Stimulated activated CD4-positive, alpha-beta T cell treated with anti-CD3 and anti-CD28 coated beads, Interleukin-12 subunit alpha, Interleukin-12 subunit beta, amount 100 ng/mL, for 24 hours (primary cell): ENCODE results near the gene LAPTM5.

Experiments used
- DNase-seq, 2 experiments: peaks; one replicate each; pipeline ENCODE4 v3.0.0-alpha.2; 2020; ENCODE audit warnings: low read depth in 2 of 2

The LAPTM5 gene

GRCh38 chr1:30742963-30743559 is 14.5 kb downstream of the LAPTM5 start:
- DNase-seq: no peak

GRCh38 chr1:30742300-30742962 is 15.1 kb downstream of the LAPTM5 start:
- no peak for DNase-seq

- no peak for DNase-seq
These were observed 16.2 kb downstream of the LAPTM5 start for GRCh38 chr1:30741239-30741894.

- no peak for DNase-seq
These were observed 17.0 kb downstream of the LAPTM5 start for GRCh38 chr1:30740251-30741238.

GRCh38 chr1:30739601-30740000 is 18.0 kb downstream of the LAPTM5 start:
- DNase-seq: no peak

GRCh38 chr1:30738715-30739559 is 18.6 kb downstream of the LAPTM5 start:
- no peak for DNase-seq

- no peak for DNase-seq
These were observed 19.4 kb downstream of the LAPTM5 start for GRCh38 chr1:30738040-30738714.

GRCh38 chr1:30737357-30738039 is 20.1 kb downstream of the LAPTM5 start:
- DNase-seq: no peak

- DNase-seq: no peak
These were observed 21.7 kb downstream of the LAPTM5 start for GRCh38 chr1:30735668-30736498.

- DNase-seq: no peak
These were observed 22.4 kb downstream of the LAPTM5 start for GRCh38 chr1:30735124-30735523.

- no peak for DNase-seq
These were observed 23.0 kb downstream of the LAPTM5 start for GRCh38 chr1:30734580-30734979.

GRCh38 chr1:30734106-30734505 is 23.5 kb downstream of the LAPTM5 start:
- DNase-seq: no peak

GRCh38 chr1:30733493-30733892 is 24.1 kb downstream of the LAPTM5 start:
- no peak for DNase-seq

- DNase-seq: no peak
These were observed 25.1 kb downstream of the LAPTM5 start for GRCh38 chr1:30732277-30732996.

GRCh38 chr1:30731806-30732276 is 25.7 kb downstream of the LAPTM5 start:
- DNase-seq: no peak

- no peak for DNase-seq
These were observed 26.3 kb downstream of the LAPTM5 start for GRCh38 chr1:30731109-30731805.

- no peak for DNase-seq
These were observed 27.0 kb downstream of the LAPTM5 start for GRCh38 chr1:30730346-30731108.
